A549 treated with AZD2906 at 1 μM for 4 hours (cell line): ENCODE results near the gene PPM1N. TPM values are rescaled to one million over a fixed set of nuclear protein-coding genes. Genes with fewer than 3 reads are reported as not detected.

Experiments
- total RNA-seq: library from RNA; stranded (reverse); fragments of 200-300 nt; extraction: Qiagen RNA extraction; gene quantifications from 5 replicates; pipeline ENCODE4 v1.2.3, GENCODE V29; 2022

Gene PPM1N, protein sequence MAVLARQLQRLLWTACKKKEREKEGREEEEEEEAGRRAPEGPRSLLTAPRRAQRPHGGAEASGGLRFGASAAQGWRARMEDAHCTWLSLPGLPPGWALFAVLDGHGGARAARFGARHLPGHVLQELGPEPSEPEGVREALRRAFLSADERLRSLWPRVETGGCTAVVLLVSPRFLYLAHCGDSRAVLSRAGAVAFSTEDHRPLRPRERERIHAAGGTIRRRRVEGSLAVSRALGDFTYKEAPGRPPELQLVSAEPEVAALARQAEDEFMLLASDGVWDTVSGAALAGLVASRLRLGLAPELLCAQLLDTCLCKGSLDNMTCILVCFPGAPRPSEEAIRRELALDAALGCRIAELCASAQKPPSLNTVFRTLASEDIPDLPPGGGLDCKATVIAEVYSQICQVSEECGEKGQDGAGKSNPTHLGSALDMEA
- 6.2 to 9.9 TPM (median 6.9 TPM) in 5 replicates for total RNA-seq

DNA sequence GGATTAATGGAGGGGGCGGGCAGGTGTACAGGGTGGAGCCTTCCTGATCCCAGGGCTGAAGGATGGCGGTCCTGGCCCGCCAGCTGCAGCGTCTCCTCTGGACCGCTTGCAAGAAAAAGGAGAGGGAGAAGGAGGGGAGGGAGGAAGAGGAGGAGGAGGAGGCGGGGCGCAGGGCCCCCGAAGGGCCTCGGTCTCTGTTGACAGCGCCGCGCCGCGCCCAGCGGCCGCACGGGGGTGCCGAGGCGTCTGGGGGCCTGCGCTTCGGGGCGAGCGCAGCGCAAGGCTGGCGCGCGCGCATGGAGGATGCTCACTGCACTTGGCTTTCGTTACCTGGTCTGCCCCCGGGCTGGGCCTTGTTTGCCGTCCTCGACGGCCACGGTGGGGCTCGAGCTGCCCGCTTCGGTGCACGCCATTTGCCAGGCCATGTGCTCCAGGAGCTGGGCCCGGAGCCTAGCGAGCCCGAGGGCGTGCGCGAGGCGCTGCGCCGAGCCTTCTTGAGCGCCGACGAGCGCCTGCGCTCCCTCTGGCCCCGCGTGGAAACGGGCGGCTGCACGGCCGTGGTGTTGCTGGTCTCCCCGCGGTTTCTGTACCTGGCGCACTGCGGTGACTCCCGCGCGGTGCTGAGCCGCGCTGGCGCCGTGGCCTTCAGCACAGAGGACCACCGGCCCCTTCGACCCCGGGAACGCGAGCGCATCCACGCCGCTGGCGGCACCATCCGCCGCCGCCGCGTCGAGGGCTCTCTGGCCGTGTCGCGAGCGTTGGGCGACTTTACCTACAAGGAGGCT lies at the start of gene PPM1N:
TSS of gene PPM1N (plus strand) at position 33 of the 785 bp plus-strand sequence. CDS start at position 63, 30 bp downstream.

DNA sequence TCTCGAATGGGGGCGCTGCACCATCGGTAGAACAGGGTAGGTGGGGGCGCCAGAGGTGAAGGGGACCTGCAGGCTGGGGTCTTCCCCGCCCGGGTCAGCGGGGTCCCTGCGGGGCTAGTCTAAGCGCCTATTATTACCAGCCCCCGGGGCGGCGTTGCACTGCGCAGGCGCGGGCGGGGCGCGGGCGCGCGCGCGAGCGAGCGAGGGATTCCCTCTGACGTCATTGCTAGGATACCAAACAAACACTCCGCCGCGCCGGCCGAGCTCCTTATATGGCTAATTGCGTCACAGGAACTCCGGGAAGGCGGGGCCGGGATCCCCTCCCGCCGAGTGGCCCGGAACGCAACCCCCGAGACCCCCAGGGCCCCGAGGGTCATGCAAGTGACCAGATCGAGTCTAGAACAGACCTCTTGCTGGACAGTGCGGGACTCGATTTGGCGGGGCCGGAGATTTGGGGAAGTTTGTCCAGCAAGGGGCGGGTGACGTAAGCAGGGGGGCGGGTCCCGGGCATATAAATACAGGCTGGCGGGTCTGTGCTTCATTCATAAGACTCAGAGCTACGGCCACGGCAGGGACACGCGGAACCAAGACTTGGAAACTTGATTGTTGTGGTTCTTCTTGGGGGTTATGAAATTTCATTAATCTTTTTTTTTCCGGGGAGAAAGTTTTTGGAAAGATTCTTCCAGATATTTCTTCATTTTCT lies 30.6 kb upstream of the PPM1N start, which contains the start of gene FOSB:
TSS of gene FOSB (plus strand) at position 541 of the 703 bp plus-strand sequence. CDS start 591 bp downstream, outside the sequence.

GRCh38 chr19:45506989-45507871 lies 9.0 kb downstream of the PPM1N start, which contains the start of gene VASP:
TSS of gene VASP (plus strand) at chr19:45507479. CDS start at chr19:45507772, 293 bp downstream.

Other genes with a start within 250 kb of the PPM1N start
- 6.8 to 10.1 TPM (median 8.3 TPM) in 5 replicates for gene MARK4, start 247.2 kb upstream of the PPM1N start, total RNA-seq
- 0.05 to 0.07 TPM (median 0.06 TPM) in 3 of 5 replicates, not detected in the others for gene CKM, start 175.6 kb upstream of the PPM1N start, total RNA-seq
- gene KLC3, start 157.7 kb upstream of the PPM1N start, total RNA-seq, result 0.85 to 1.2 TPM (median 1.2 TPM) in 5 replicates
- 9.4 to 13.9 TPM (median 12.3 TPM) in 5 replicates for gene ERCC2, start 127.9 kb upstream of the PPM1N start, total RNA-seq
- 35.8 to 49.1 TPM (median 40.0 TPM) in 5 replicates for gene PPP1R13L, start 93.4 kb upstream of the PPM1N start, total RNA-seq
- 42.2 to 51.6 TPM (median 45.0 TPM) in 5 replicates for gene POLR1G, start 91.8 kb upstream of the PPM1N start, total RNA-seq
- 135 to 175 TPM (median 167 TPM) in 5 replicates for gene ERCC1, start 74.5 kb upstream of the PPM1N start, total RNA-seq
- 8.7 to 13.2 TPM (median 10.6 TPM) in 5 replicates for gene FOSB, start 30.4 kb upstream of the PPM1N start, total RNA-seq
- gene RTN2, start 1.4 kb upstream of the PPM1N start, total RNA-seq, result 11.7 to 14.4 TPM (median 12.6 TPM) in 5 replicates
- gene VASP, start 9.0 kb downstream of the PPM1N start, total RNA-seq, result 212 to 260 TPM (median 239 TPM) in 5 replicates
- gene OPA3, start 86.4 kb downstream of the PPM1N start, total RNA-seq, result 12.5 to 18.5 TPM (median 16.9 TPM) in 5 replicates
- 0.15 to 0.66 TPM (median 0.22 TPM) in 5 replicates for gene GPR4, start 103.8 kb downstream of the PPM1N start, total RNA-seq
- gene EML2, start 141.0 kb downstream of the PPM1N start, total RNA-seq, result 19.3 to 27.2 TPM (median 23.1 TPM) in 5 replicates
- gene GIPR, start 169.8 kb downstream of the PPM1N start, total RNA-seq, result 2.0 to 3.3 TPM (median 2.9 TPM) in 5 replicates
- gene SNRPD2, start 193.5 kb downstream of the PPM1N start, total RNA-seq, result 761 to 882 TPM (median 789 TPM) in 5 replicates
- gene QPCTL, start 194.2 kb downstream of the PPM1N start, total RNA-seq, result 6.6 to 9.5 TPM (median 8.7 TPM) in 5 replicates
- gene FBXO46, start 232.5 kb downstream of the PPM1N start, total RNA-seq, result 7.8 to 11.1 TPM (median 9.7 TPM) in 5 replicates
- 0.03 to 0.06 TPM (median 0.05 TPM) in 5 replicates for gene MEIOSIN, start 235.0 kb downstream of the PPM1N start, total RNA-seq